Type B pancreatic cell (in vitro differentiated cells): ENCODE results near the gene TSTD1. TPM values are rescaled to one million over a fixed set of nuclear protein-coding genes. Genes with fewer than 3 reads are reported as not detected.
A peak's percentile ranks its signal among the peaks of the same experiment; 100 is the strongest.
"Not testable (repeated sequence)": the region's sequence is repeated elsewhere in the genome, so short reads cannot be mapped to it uniquely, and the experiment has no call there.

Source experiments
- DNase-seq: peaks from one replicate; pipeline ENCODE4 v3.0.0; 2021; ENCODE audit warnings: mixed read lengths; ENCODE audit not compliant: unreplicated experiment; ENCODE audit errors: extremely low spot score
- H3K27ac Mint-ChIP-seq: 2 replicates; pipeline ENCODE4 v1.8.0; 2021; ENCODE audit warnings: mild to moderate bottlenecking, mixed read lengths
- H3K27me3 Mint-ChIP-seq: 2 replicates; pipeline ENCODE4 v1.8.0; 2021; ENCODE audit warnings: mixed read lengths
- H3K36me3 Mint-ChIP-seq: 2 replicates; pipeline ENCODE4 v1.8.0; 2021; ENCODE audit warnings: mixed read lengths
- H3K4me1 Mint-ChIP-seq: one replicate; pipeline ENCODE4 v1.8.0; 2021; ENCODE audit warnings: mixed read lengths; ENCODE audit not compliant: unreplicated experiment
- H3K4me3 Mint-ChIP-seq: 2 replicates; pipeline ENCODE4 v1.8.0; 2021; ENCODE audit warnings: mild to moderate bottlenecking, mixed read lengths
- H3K9me3 Mint-ChIP-seq: 2 replicates; pipeline ENCODE4 v1.8.0; 2021; ENCODE audit warnings: mixed read lengths
- total RNA-seq: library from RNA; stranded (reverse); gene quantifications from 2 replicates; pipeline ENCODE4 v1.2.1, GENCODE V29; 2021; ENCODE audit warnings: low replicate concordance
- TF ChIP-seq, protein P1 (sequence below): fragments of 200-600 bp; sonication (generic); conservative IDR thresholded peaks from 2 replicates; pipeline ENCODE4 v1.5.0; 2021; ENCODE audit warnings: antibody characterized with exemption, mild to moderate bottlenecking

The TSTD1 gene
- total RNA-seq, 1 donor from 2014 or later: 40.8 TPM

DNA sequence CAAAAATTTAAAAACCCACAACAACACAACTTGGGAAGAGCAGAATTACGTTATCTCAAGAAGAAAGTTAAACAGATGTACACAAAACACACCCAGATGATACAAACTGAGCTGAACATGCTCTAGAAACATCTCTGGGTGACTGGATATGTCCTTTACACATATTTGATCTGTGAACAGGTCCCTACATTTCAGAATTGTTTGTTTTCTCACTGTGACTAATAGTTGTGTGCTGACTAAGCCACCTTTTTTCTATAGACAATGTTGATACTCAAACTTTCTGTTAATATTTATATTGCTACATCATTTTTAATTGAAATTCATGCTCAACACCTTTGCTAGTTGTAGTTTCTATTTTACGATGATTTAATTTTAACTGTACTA lies 16.8 kb downstream of the TSTD1 start:
- no peak for DNase-seq
- TF ChIP-seq, protein P1, sequence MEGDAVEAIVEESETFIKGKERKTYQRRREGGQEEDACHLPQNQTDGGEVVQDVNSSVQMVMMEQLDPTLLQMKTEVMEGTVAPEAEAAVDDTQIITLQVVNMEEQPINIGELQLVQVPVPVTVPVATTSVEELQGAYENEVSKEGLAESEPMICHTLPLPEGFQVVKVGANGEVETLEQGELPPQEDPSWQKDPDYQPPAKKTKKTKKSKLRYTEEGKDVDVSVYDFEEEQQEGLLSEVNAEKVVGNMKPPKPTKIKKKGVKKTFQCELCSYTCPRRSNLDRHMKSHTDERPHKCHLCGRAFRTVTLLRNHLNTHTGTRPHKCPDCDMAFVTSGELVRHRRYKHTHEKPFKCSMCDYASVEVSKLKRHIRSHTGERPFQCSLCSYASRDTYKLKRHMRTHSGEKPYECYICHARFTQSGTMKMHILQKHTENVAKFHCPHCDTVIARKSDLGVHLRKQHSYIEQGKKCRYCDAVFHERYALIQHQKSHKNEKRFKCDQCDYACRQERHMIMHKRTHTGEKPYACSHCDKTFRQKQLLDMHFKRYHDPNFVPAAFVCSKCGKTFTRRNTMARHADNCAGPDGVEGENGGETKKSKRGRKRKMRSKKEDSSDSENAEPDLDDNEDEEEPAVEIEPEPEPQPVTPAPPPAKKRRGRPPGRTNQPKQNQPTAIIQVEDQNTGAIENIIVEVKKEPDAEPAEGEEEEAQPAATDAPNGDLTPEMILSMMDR: no peak
- no peaks in the 10 kb centered on the region for H3K9me3 Mint-ChIP-seq
- H3K4me1 Mint-ChIP-seq: peaks cover 24% of the 10 kb centered on the region
- peaks cover 4% of the 10 kb centered on the region for H3K36me3 Mint-ChIP-seq
- peak overlapping the region; percentile 93 for H3K4me3 Mint-ChIP-seq
- peaks cover 53% of the 10 kb centered on the region for H3K27me3 Mint-ChIP-seq
- H3K27ac Mint-ChIP-seq: peak overlapping the region; percentile 98

DNA sequence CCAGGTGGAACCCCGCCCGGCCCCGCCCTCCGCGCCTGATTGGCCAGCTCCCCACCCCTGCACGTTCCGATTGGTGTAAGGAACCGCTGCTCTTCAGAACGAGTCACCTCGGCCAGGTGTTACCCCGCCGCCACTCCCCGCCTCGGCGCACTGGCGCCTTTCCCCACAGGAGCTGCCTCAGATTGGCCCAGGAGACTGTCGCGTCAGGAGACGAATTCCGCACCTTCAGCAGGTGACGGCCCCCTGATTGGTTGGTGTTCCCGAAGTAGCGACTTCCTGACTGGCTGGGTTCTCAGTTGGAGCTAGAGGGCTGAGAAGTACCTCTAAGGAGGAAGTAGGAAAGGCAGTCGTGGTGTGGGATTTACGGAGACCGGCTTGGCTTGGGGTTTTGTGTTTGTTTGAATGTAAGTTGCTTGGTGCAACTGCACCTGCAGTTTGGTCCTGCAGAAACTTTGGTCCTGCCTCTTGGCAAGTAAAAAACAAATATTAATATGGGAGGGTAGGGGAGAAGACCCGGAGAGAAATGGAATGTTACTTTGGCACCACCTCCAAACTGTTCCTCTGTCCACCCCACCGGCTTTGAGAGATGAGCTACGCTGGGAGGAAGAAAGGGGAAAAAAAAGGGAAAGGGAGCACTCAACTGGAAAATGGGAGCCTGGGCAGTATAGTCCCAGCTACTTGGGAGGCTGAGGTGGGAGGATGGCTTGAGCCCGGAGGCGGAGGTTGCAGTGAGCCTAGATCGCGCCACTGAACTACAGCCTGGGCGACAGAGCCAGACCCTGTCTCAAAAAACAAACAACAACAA lies 17.4 kb downstream of the TSTD1 start:
- H3K27ac Mint-ChIP-seq: peak overlapping the region; percentile 98
- peaks cover 53% of the 10 kb centered on the region for H3K27me3 Mint-ChIP-seq
- H3K9me3 Mint-ChIP-seq: no peaks in the 10 kb centered on the region
- H3K36me3 Mint-ChIP-seq: peaks cover 8% of the 10 kb centered on the region
- H3K4me1 Mint-ChIP-seq: peaks cover 24% of the 10 kb centered on the region
- H3K4me3 Mint-ChIP-seq: peak overlapping the region; percentile 93
- DNase-seq: peak; percentile 88
- TF ChIP-seq, protein P1: no peak

DNA sequence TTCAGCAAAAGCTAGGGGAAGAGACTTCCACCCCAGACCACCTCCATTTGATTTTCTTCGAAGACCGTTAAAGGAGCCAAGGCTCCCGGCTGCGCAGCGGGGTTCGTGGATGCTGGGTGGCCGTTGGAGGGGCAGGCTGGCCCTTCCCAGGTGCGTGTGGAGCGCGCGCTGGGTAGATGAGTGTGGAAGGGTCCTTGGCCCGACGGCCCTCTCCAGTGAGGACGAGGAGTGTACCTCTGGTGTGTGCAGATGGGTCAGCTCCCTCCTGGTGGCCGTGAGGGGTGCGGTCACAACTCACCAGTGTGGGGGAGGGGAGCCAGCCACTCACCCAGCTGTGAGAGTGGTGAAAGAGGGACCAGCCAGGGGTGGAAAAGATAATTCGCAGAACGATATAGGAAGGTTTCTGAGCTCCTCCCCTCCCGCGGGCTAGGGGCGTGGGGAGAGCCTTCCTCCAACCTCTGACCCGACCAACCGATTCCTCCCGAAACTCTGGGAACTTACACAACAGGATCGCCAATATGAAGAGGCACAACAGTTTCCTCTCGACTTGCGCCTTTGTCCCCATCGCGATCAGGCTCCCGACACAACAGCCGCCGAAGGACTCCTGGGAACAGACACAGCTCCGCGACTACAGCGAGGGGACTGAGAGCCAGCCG lies 18.1 kb downstream of the TSTD1 start, which contains the start of gene F11R:
TSS of gene F11R (minus strand) at position 644 of the 656 bp plus-strand sequence. CDS start at position 565, 79 bp downstream.
- Mint-ChIP-seq H3K9me3 (no peaks in the 10 kb centered on the region), H3K27ac (peak within 1 kb of the TSS; percentile 98), H3K36me3 (peaks cover 8% of the 10 kb centered on the region), H3K27me3 (peaks cover 53% of the 10 kb centered on the region), H3K4me3 (peak within 1 kb of the TSS; percentile 93), H3K4me1 (peaks cover 24% of the 10 kb centered on the region)
- TF ChIP-seq, protein P1: peak; percentile 64
- no peak for DNase-seq

DNA sequence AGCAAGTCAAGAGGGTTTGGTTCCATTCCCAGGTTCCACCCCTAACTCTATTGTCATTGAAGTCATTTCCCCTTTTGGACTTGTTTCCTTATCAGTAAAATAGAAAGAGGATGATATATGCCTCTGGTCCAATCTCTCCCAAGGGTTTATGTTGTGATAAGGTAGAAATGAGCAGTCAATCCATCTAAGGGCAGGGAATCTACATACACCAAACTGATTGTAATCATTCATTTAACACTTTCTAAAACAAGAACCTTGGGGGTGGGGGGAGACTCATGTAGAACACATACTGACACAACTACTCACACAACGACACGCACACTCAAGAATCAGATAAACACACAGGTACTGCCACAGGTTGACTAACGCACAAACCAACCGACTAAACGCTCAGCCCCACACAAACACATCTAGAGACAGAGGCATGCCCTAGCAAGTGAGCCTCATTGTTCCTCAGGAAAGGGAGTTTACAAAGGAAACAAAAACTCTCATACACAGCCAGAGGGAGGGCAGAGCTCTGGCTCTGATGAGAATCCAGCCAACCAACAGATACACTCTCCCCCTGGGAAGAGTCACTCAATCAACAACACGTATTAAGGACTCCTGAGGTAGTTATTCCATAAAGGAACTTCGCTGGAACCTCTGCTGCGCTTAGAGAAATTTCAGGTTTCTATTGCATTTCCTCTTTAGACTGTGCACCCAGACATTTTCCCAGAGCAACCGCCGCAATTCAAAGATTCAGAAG lies 18.8 kb downstream of the TSTD1 start:
- Mint-ChIP-seq H3K4me3 (peak overlapping the region; percentile 93), H3K27ac (peak overlapping the region; percentile 98), H3K27me3 (peaks cover 53% of the 10 kb centered on the region), H3K9me3 (no peaks in the 10 kb centered on the region), H3K36me3 (peaks cover 8% of the 10 kb centered on the region), H3K4me1 (peaks cover 24% of the 10 kb centered on the region)
- TF ChIP-seq, protein P1: no peak
- no peak for DNase-seq

DNA sequence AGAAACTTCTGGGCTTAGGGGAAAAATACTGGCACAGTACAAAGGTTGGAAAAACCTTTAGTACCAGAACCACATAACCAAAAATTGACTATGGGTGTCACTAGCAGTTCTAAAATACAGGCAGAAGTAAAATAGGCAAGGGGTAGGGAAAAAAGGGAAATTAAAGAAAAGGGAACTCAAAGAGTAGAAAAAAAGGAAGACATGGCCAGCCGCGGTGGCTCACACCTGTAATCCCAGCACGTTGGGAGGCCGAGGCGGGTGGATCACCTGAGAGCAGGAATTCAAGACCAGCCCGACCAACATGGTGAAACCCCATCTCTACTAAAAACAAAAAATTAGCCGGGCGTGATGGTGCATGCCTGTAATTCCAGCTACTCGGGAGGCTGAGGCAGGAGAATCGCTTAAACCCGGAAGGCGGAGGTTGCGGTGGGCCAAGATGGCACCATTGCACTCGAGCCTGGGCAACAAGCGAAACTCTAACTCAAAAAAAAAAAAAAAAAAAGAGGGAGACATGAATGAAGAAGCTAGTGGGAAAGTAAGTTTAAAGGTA lies 19.6 kb downstream of the TSTD1 start:
- H3K4me3 Mint-ChIP-seq: peak overlapping the region; percentile 93
- H3K4me1 Mint-ChIP-seq: peaks cover 27% of the 10 kb centered on the region
- not testable (repeated sequence) for H3K9me3 Mint-ChIP-seq, DNase-seq, H3K36me3 Mint-ChIP-seq
- peak overlapping the region; percentile 98 for H3K27ac Mint-ChIP-seq
- H3K27me3 Mint-ChIP-seq: peaks cover 53% of the 10 kb centered on the region
